ENCODE measurements around the gene TTLL9.

TTLL9 gene

DNA sequence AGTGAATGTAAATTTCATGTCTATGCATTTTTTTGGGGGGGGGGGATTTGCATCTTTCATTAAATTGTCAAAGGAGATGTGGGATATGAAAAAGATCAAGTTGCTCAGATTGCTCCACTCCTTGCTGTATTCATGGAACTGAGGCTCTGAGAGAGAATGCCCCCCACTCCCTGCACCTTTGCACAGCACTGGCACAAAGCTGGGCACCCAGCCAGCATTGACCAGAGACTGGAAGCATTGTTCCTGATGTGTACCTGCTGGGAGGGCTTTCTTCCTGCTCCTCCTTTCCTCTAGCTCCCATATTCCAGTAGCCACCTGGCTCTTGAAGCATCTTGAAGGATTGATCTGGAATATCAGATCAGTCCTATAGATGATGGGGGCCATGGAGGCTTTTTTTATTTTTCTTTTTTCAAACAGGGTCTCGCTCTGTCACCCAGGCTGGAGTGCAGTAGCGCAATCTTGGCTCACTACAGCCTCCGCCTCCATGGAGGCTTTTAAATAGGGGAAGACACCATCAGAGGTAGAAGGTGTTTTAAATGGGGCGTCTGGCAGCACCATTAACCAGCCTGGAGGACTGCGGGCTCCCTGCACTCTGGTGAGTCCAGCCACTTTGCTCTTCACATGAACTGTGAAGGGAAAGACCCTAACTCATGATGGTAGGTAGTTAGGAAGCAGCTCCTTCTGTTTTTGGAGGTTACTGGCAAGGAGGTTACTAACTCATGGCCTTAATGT is 11.0 kb upstream of the TTLL9 start:
- no peak for DNase-seq (ENCODE audit: low read depth)

DNA sequence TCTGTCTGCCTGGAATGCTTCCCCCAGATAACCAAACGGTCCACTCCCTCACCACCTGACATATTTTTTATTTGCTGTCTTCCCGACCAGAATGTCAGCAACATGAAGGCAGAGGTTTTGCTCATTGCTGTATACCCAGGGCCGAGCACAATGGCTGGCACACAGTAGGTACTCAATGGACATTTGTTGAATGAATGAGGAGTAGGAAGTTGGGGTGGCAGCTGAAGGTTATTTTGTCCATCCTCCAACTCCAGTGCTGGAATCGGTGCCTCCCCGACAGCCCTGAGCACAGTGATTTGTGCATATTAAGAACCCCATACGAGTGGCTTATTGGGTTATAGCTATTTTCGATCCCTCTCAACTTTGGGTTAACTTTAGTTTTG is 10.4 kb upstream of the TTLL9 start:
- no peak for DNase-seq (ENCODE audit: low read depth)

DNA sequence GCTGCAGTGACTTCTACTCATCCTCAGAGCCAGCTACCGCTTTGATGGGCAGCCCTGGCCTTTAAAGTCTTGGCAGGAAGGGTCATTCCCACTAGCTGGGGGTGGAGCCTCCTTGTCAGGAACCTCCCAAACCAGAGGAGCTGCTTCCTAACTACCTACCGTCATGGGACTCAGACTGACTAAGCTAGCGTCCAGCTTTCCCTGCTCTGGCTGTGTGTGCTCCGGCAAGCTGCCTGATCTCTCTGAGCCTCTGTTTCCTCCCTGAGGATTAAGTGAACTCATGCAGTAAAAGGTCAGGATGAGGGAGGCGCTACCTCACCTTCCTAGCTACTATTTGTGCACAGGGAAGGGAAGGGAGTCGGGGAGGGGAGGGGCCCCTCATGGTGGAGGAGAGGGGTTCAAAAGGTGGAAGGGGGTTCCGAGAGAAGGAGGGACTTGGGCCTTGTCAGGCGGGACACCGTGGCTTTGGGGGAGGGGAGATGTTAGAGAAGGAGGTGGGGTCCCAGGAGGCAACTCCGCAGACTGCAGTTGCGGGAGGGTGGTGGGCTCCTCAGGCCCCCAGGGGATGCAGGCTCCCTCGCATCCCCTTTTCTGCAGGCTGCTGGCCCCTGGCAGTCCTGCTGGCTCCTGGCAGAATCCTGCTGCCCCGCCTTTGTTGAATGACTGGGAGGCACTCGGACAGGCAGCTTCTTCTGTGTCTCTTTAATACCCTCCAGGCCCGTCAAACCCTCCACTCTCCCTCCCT is 9.9 kb upstream of the TTLL9 start:
- DNase-seq (ENCODE audit: low read depth) = no peak

DNA sequence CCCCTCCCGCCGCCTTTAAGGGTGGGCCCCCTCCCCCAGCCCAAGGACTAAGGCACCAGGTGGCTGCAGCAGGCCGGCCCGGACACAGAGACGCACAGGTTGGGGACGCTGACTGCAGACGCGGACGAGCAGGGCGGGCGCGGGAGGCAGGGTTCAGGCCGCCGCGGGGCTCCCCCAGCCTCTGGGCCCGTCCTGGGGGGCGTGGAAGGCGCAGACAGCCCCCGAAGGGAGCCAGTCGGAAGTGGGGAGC is 9.4 kb upstream of the TTLL9 start:
- no peak for DNase-seq (ENCODE audit: low read depth)

DNA sequence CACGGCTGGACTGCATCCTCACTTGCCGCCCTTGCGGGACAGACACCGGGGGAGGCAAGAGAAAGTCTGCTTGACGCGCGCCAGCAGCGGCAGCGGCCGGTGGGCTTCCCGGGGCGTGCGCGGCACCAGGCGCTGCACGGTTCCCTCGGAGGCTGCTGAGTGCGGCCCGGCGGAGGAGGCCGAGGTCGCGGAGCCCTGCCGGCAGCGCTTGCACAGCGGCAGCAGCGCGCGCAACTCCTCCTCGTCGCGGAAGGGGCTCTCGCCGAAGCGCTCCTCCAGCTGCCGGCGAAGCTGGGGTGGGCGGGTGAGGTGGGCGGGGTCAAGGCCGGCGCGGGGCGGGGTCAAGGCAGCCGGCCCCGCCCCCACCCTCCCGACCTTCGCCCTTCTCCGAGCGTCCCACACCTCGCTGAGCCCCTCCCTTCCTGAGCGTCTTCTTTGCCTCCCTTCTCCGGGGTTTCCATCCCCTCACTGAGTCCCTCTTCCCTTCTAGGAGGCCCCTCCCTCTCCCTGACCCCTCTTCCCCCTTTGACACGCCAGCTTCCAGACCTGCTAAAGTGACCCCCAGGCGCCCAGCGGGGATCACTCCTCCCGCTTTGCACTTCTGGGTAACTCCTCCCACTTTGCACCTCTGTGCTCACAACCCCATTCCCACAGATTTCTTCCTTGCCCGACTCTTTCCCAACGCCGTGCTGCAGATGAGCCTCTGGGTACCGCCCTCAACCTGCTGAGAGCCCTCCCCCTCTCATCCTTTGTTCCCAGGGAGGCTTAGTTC is 8.9 kb upstream of the TTLL9 start:
- DNase-seq (ENCODE audit: low read depth) = peak; percentile 65

DNA sequence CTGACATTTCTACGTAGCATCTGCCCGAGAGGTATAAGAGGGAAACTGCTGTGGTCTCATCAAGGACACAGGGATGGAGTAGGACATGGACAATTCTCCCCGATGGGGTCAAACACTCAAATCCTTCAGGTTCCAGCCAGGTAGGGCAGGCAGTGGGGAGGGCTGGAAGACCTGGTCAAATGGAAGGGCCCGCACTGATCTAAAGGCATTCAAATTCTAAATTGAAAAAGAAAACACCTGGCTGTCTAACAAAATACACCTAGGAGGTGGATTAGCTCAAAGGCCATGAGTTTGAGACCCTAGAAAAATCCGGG is 8.3 kb upstream of the TTLL9 start:
- no peak for DNase-seq (ENCODE audit: low read depth)

DNA sequence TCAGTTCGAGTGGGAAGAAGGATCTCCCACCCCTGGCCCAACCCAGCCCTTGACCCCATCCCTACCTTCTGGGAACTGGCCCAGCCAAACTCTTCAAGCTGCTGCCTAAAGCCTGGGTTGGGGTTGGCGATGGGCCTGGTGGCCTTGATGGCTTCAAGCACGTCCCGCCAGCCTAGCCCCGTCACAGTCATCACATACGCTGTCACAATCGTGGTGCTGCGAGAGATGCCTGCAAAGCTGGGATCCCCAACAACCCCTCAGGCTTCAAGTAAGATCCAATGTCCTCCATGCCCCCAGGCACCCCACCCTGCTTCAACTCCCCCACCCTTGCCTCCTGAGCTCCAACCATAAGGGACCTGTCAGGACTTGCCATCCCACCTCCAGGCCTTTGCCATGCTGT is 7.9 kb upstream of the TTLL9 start:
- no peak for DNase-seq (ENCODE audit: low read depth)

DNA sequence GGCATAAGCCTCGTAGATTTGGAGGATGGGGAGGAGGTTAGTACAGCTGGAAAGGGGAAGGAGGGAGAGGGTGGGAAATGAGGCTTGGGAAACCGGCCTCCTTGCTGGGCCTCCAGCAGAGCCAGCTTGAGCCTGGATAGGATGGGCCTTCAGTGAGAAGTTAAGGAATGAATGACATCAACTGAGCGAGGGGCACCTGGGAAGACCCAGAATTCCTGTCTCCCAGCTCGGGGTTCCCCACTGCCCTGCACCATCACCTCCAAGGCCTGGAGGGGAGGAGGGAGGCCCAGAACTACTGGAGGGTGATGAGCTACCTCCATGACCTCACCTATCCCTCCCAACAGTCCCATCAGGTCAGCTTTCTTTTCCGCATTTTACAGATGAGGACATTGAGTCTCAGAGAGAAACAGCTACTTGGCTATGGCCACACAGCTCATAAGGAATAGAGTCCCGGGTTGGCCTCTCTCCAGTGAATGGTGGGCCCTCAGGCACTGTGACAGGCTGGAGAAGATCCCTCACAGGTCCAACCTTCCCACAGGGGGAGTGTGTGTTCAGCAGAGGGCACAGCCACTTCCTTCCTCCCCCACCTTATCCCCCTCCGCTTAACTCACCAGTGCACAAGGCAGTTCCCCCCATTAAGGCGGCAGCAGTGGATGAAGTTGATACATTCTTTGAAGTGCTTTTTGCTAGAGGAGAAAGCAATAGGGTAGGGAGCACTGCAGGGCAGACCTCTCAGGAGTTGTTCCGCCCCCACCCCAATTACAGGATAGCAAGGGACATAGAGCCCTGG is 6.9 kb upstream of the TTLL9 start:
- no peak for DNase-seq (ENCODE audit: low read depth)

DNA sequence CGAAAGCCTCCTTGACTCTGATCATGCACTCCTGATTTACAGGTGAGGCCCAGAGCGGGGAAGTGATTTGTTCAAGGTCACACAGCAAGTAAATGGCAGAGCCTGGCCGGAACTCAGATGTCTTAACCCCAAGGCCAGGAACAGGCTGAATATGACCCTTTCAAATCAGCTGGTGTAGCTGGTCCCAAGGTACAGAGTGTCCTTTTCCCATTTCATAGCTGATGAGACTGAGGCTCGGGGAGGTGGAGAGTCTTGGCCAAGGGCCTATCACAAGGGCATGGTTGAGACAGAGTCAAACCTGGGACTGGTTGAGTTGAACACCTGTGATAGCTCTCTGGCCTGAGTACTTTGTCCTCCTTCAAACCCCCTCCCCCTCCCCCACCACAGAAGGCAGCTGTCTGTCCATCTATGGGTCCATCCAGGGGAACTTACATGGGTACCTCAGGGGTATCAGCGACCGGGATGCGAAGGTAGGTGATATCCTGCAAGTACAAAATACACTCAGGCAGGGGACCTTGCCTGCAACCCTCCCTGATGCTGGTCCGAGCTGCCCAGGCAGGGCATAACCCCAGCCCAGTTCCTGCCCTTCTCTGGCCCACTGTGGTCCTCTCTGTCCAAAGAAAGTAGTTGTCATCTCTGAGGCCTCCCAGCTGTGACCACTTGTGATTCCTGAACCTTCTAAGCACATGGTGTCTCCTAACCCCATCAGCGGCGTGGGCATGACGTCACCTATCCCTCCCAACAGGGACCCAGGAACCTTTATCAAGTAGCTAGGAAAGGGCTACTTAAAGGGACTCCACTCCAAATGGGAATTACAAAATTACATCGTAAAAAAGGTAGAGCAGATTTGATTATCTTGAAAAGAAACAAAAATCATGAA is 5.7 kb upstream of the TTLL9 start:
- DNase-seq (ENCODE audit: low read depth) = no peak

DNA sequence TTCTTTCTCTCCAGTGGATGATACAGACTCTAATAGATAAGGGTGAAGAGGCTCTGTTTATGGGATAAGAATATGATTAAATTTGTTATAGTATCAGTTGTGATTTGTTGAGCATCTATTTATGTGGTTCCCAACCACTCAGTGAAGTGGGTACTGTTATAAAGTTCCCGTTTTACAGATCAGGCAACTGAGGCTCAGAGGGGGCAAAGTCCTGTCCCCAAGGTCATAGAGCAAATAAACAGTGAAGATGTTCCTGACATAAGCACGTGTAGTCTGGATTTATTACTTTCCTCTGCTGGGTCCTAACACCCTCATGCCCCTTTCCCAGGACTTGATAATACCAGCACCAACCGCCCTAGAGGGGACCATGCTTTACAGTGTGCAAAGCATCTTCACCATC is 4.2 kb upstream of the TTLL9 start:
- no peak for DNase-seq (ENCODE audit: low read depth)

DNA sequence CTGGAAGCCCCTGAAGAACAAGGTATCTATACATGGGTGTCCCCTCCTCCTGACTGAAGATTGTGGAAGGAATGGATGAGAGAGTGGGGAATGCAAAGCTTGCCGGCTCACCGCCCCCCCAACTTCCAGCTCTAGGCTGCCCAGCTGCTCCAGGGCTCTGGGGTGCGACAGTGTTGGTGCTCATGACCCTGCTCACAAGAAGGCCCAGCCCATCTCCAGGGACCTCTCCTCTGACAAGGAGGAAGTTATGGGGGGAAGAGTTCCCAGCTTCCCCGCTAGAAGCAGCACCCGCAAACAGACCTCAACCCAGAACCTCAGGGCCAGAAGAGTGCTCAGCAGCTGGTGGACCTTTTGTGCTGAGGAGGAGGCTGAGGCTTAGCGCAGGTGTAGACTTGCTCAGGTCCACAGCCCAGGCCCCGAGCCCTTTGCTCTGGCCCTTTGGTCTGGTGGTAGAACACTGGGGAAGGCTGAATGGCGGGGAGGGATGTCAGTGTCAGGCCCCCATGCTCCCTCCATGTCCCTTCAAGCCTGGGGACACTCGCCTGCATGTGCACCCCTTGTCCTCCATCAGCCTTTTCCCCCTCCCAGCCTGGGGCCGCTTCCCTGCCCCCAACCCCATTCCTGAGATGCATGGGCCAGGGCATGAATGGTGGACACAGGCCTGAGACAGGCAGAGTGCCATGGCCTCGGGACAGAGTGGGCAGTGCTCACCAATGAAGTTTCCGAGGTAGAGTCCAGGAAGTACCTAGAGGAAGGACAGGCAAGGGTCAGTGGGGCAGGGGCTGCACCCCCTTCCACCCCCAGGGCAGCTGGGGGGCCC is 1.4 kb upstream of the TTLL9 start:
- DNase-seq (ENCODE audit: low read depth) = no peak

DNA sequence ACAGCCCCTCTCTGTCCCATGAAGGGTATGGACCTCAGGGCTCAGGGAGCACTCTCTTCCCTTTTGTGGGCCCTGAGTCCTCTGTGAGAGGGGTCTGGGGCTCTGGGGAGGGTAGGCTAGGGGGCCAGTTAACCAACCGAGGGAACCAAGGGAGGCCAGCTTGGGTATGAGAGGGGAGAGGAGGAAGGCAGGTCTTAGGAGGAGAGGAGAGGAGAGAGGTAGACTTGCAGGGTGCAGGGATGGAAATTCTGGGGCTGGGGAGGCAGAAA is 827 bp upstream of the TTLL9 start:
- no peak for DNase-seq (ENCODE audit: low read depth)

DNA sequence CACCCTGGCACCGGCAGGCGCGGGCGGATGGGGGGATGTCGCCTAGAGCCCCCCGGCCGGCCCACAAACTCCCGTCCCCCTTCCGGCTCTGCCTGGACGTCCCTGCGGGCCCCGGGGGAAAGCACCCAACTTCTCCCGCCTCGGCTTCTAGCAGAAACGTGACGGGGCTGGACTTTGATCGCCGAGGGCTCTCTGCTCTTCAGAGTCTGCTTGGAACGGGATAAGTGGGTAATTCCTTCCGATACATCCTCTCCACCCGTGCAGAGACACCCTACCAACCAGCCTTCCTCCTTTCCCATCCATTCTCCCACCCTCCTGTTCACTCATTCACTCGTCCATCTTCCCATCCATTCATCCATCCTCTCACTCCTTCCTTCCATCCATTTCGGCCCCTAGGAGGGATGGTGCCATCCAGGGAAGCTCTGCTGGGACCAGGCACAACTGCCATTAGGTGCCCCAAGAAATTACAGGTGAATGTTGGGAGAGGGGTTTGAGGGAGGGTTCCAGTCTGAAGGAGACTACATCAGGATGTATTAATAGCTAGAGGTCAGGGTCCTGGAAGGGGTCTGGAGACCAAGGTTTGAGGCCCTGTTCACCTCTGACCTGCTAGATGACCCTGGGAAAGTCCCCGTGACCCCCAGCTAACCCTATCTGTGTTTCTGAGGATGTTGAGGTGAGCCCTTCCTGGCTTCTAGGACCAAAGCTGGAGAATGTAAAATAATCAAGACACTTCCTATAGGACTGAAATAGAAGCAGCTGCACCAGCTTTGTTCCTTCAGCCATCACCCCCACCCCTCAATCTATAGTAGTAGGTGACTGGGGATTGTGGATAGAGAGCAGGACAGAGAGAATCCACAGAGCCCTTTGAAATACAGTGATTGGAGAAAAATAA is 538 bp downstream of the TTLL9 start:
- no peak for DNase-seq (ENCODE audit: low read depth)

DNA sequence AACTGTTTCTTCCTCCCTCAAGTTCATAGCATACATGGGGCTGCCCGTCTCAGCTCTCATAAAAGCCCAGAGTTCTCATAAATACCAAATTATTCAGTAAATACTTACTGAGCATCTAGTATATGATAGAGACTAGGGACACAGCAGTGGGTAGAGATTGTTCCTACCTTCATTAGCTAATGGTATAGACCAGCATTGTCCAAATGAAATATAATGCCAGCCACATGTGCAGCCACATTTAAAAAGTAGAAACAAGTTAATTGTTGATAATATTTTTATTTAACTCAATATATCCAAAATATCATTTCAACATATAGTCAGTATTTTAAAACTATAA is 1.2 kb downstream of the TTLL9 start:
- DNase-seq (ENCODE audit: low read depth) = no peak

DNA sequence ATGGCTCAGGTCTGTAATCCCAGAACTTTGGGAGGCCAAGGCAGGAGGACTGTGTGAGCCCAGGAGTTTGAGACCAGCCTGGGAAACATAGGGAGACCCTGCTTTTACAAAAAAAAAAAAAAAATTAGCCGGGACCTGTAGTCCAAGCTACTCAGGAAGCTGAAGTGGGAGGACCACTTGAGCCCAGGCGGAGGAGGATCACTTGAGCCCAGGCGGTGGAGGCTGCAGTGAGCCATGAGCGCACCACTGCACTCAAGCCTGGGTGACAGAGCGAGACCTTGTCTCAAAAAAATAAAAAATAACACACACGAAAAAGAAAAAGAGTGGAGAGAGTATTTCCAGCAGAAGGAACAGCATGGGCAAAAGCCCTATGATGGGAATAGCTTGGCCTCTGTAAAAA is 2.0 kb downstream of the TTLL9 start:
- DNase-seq (ENCODE audit: low read depth) = no peak

DNA sequence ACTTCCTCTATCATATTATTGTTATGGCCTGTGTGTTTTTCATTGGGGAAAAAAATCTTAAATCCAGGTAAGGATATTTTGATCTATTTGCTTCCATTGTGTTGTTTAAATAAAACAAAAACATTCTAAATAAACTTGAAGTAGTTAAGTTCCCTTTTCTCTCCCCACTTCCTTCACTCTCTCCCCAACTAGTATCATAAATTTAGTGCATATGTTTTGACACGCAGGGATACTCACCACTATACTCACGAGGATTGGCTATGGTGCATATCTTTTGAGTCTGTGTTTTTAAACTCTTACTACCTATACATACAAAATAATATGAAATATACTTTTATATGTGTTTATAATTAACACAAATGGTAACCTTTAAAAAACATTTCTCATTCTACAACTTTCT is 5.2 kb downstream of the TTLL9 start:
- DNase-seq (ENCODE audit: low read depth) = no peak

DNA sequence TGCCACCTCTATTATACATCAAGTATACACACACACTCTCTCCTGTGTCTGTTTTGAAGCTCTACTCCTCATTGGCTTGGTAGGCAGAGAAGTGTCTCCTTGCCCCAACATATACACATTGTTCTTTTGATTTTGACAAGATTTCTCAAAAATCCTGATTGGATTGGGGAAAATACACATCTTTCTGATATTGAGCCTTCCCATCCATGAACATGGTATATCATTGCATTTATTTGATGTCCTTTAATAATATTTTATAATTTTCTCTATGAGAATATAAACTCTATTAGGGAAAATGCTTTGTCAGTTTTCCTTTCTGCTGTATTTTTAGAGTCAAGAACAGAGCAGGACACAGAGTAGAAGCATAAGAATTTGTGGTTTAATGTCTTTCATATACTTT is 7.2 kb downstream of the TTLL9 start:
- no peak for DNase-seq (ENCODE audit: low read depth)

DNA sequence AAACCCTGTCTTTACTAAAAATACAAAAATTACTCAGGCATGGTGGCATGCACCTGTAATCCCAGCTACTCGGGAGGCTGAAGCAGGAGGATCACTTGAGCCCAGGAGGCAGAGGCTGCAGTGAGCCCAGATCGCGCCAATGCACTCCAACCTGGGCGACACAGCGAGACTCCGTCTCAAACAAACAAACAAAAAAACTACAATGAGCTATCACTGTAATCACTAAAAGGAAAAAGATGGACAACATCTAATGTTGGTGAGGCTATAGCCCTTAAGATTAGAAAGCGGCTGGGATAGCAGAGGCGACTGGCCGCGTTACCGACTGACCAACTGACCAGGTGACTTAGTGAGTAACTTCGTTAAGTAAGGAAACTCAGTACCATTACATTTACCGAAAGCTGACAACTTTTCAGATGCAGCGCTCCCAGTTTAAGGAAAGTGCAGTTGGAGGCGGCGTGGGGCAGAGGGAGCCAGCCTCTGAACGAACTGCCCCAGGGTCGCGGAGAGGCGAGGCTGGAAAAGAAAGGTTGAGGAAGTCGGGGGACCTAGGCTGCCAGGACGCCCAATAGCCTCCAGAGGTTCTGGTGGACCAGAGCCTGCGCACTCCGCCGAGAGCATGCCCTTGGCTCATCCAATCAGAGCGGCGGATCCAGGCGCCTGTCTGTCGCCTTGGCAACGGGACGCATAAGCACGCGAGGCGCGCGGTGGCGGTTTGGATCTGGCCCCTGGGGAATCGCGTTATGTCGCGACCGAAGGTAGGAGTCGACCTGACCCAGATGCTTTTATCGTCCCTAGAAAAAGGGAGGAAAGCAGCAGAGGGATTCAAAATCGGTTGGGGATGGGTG is 8.9 kb downstream of the TTLL9 start:
- peak; percentile 78 for DNase-seq (ENCODE audit: low read depth)

DNA sequence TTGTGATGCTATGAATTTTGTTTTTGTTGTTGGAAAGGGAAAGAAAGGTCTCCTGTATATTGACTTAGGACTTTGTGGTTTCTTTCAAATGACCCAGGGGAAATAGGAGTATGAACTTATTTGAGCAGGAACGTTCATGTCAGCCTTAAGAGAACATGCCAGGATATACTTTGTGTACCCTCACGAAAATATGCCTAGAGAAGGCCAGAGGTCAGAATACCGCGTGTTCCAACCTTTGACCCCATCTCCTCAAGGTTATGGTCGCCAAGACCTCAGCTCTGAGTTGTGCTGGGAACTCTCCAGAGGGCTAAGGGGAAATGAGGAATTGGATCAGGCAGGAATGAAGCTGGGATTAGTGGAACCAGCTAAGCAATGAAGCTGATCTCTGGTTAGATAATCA is 11.5 kb downstream of the TTLL9 start:
- DNase-seq (ENCODE audit: low read depth) = no peak

All from stimulated activated CD8-positive, alpha-beta memory T cell treated with anti-CD3 and anti-CD28 coated beads, Interleukin-4, amount 100 ng/mL, for 24 hours (primary cell).